GM21360 (cell line): ENCODE measurements around the gene SFXN3.

Experiments
- ATAC-seq: cut with Tn5 transposase; IDR thresholded peaks from one replicate; pipeline ENCODE4 v1.9.1; 2021; ENCODE audit warnings: mild to moderate bottlenecking, moderate library complexity; ENCODE audit not compliant: unreplicated experiment

The SFXN3 gene, protein sequence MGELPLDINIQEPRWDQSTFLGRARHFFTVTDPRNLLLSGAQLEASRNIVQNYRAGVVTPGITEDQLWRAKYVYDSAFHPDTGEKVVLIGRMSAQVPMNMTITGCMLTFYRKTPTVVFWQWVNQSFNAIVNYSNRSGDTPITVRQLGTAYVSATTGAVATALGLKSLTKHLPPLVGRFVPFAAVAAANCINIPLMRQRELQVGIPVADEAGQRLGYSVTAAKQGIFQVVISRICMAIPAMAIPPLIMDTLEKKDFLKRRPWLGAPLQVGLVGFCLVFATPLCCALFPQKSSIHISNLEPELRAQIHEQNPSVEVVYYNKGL

DNA sequence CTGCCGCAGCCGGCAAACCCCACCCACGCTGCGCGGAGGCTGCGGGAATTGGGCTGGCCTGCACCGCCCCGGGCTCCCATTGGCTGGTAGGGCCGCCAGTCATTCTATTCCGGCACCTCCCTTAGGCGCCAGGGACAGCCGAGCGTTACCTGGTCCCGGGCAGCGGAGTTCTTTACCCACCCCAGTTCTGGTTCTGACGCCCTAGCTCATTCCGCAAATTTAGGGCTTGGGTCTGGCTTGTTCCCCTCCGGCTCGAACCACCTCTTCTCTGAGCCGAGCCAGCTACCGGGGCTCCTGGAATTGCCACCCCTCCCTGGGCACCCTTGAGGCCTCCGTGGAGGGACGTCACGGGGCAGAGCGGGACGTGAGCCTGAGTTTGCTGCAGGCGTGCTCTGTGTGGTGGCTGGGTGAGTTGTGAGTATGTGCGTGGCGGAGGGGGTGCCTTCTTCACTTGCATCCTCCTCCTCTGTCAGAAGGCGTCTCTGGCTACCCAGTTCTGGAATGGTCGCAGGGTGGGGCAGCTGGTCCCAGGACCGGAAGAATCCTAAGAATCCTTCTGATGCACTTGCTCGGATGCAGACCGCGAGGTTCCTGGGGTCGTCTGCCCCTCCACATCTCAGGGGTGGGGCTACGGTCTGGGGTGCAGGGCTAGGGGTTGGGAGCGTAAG lies at the start of gene SFXN3, which contains the start of gene PDZD7:
TSS of gene SFXN3 (plus strand) at position 107 of the 668 bp plus-strand sequence. CDS start 3,461 bp downstream, outside the sequence.
TSS of gene PDZD7 (minus strand) at position 2 of the 668 bp plus-strand sequence. CDS start 910 bp downstream, outside the sequence.
- peak; percentile 79 for ATAC-seq

DNA sequence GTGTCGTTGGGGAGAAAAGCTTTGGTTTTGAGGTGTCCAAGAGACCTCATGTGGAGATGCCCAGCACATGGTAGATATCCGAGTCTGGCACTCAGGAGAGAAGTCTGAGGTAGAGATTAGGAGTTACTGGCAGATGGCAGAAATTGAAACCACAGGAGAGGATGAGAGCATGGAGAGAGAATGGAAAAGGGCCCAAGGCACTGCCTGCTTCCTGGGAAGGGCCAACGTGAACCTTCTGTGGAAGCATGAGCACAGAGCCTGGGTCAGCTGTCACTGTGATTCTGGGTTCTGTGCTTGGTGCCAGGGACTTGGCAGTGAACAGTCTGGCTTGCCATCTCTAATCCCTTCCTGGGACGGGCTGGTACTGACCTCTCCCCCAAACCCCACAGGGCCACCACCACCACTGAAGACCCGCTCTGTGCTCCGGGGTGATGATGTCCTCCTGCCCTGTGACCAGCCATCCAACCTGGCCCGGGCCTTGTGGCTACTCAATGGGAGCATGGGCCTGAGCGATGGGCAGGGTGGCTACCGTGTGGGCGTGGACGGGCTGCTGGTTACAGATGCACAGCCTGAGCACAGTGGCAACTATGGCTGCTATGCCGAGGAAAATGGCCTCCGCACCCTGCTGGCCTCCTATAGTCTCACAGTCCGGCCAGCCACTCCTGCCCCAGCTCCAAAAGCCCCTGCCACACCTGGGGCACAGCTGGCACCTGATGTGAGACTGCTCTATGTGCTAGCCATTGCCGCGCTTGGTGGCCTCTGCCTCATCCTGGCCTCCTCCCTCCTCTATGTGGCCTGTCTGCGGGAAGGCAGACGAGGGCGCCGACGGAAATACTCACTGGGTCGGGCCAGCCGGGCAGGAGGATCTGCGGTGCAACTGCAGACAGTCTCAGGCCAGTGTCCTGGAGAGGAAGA lies 47.9 kb upstream of the SFXN3 start:
- no peak for ATAC-seq

DNA sequence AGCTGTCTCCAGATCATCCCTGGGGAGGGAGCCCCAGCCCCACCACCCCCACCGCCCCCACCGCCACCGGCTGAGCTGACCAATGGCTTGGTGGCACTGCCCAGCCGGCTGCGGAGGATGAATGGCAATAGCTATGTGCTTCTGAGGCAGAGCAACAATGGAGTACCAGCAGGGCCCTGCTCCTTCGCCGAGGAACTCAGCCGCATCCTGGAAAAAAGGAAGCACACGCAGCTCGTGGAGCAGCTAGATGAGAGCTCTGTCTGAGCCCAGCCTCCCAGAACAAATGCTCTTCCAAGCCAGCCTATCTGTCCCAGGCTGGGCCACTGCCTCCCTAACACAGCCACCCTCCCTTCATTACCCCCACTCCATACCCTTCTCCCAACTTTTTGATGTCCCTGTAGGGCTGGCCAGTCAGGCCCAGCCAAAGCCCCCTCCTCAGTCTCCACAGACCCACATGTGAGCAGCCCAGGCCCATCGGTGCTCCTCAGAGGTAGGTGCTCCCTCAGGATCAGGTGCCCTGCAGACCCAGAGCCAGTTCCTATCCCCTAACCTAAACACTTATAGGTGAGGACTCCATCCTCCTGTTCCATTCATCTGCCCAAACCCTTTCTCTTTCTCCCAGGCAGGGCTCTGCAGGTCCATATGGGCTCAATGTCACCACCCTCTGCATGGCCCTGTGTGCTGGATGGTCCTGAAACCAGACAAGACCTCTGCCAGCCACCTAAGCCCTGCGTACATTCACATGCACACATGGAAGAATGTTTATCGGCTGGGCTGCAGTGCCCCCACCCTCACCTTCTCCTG lies 47.0 kb upstream of the SFXN3 start:
- ATAC-seq, result no peak

DNA sequence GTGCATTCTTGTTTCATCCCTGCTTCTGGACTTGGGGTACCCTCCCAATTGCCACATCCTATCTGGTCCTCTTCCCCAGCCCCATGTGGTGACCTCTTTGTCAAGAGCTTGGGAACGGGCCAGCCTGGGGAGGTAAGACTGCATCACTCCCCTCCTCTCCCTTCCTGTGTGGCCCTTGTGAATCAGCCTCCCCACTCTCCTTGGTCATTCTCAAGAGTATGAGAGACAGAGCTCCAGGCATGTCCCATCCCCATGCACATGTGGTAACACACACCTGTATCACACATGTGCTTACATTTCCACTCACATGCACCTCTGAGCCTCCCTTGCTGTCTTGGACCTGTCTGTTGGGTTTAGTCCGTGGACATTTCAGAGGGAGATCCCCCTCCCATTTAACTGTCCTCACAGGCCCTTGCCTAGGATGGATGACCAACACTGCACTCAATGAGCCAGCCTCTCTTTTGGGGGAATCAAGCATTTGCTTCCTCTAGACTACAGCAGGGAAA lies 46.3 kb upstream of the SFXN3 start:
- ATAC-seq, result no peak

DNA sequence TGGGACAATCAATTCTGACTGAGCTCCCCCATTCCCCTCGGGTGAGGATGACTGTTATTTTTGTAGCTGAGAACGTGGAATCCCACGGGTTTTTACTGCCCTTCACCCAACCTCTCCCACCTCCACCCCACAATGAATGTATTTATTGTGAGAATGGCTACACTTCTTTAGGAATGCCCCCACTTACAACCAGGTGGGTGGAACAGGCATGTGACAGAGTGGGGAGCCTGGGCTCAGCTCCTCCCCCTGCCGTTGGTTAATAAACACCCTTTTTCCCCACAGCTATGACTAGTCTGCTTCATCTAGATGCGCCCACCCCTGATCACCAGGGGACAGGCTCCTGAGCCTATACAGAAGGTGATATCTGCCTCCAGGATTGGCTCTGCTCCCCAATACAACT lies 45.7 kb upstream of the SFXN3 start:
- no peak for ATAC-seq

DNA sequence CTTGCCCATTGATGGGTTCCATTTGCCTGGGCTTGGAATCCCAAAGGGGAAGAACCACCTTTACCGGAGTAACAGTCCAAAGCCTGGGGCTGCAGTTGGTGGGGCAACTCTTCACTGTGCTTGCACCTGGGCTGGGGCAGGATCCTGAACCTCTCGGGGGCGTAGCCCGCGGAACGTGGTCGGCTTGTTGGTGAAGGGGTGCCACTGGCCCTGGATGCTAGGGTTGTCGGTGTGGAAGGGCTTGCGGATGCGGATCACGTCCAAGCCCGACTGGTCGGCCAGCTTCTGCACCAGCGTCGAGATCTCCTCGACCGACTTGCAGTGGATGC lies 44.4 kb upstream of the SFXN3 start:
- ATAC-seq, result no peak

DNA sequence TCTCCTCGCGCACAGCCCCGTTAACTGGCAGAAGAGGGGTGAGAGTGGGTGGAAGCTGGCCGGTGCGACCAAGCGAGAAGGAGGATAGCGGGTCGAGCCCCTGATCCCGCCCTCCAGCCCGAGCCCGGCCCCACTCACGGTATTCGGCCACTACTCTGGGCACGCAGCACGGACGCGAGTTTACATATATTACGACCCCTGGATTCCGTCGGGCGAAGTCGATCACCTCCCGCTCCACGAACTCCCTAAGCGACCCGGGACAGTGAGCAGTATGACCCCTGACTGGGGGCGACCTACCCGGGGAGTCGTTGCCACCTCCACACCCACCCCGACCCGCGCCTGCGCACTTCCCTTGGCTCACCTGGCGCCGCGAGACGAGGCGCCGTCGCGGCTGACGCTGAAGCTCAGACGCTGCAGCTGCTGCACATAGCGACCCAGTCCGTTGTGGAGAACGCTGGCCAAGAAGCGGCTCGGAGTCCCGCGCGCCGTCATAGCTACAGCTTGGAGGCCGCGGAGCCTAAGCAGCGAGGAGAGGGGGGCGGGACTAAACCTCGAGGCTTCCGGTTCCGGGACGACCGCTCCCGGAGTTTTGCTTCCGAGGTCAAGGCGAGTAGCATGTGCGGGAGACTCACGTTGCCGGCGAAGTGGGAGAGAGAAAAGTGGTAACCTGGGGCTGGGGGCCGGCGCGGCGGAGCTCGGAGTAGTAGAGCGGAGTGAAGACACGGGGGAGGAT lies 43.9 kb upstream of the SFXN3 start, which contains the start of the genes MRPL43 and TWNK:
TSS of gene MRPL43 (minus strand) at position 546 of the 733 bp plus-strand sequence. CDS start at position 492, 54 bp downstream.
TSS of gene TWNK (plus strand) at position 592 of the 733 bp plus-strand sequence. CDS start 668 bp downstream, outside the sequence.
- ATAC-seq, result peak; percentile 57

DNA sequence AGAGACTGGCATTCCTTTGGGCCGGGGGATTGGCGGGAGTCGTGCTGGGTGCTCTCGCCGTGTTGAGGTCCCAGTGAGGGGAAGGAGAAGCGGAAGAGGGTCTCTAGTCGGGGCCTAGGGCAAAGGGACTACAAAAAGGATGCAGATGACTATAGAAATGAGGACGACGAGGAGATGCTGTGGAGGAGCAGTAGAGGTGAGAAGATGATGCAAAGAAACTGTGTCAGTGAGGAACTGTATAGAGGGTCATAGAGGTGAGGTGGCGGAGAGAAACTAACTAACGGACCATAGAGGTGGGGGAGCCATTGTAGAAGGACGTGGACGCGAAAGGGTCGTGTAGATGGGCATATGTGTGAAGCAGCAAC lies 43.4 kb upstream of the SFXN3 start:
- ATAC-seq, result no peak

DNA sequence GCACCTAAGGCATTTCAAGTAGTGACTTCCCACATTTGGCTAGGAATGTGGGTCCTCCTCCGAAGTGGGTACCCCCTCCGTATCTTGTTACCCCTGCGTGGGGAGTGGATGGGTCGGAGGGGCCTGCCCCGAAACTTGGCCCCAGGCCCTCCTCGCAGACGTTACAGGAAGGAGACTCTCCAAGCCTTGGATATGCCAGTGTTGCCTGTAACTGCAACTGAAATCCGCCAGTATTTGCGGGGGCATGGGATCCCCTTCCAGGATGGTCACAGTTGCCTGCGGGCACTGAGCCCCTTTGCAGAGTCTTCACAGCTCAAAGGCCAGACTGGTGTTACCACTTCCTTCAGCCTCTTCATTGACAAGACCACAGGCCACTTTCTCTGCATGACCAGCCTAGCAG lies 42.9 kb upstream of the SFXN3 start:
- no peak for ATAC-seq

DNA sequence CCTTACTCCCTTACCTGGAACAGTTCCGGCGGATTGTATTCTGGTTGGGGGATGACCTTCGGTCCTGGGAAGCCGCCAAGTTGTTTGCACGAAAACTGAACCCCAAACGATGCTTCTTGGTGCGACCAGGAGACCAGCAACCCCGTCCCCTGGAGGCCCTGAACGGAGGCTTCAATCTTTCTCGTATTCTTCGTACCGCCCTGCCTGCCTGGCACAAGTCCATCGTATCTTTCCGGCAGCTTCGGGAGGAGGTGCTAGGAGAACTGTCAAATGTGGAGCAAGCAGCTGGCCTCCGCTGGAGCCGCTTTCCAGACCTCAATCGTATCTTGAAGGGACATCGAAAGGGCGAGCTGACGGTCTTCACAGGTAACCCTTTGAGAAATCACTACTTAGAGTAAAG lies 41.9 kb upstream of the SFXN3 start:
- no peak for ATAC-seq

DNA sequence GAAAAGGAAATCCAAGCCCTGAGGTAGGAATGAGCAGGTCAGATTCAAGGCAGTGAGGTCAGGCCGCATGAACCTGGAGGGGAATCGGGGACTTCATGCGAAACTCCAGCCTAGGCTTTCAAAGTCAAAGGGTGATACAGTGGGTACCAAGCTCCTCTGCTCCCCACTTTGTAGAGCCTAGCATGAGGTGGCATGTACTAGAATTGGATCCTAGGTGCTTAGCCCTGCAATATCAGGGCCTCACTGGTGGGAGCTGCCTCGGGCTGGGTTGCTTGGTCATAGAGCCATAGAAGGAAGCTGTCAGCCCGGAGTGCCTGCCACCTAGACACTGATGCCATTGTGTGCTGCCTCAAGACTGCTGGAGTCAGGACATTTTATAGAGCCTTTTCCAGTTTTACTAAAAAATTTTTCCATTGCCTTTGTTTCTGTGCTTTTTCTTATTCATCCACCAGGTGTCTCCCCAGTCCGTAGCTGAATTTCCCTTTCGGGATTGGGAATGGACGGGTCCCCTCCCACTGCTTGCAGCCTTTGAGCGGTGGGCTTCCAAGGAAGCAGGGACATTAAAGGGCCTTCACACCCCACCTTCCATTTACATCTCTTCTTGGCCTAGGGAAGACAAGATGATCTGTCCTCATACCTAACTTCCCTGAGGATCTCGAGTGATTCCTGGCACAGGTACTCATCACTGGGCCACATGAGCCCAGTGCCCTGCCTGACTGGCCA lies 36.9 kb upstream of the SFXN3 start:
- ATAC-seq, result no peak

DNA sequence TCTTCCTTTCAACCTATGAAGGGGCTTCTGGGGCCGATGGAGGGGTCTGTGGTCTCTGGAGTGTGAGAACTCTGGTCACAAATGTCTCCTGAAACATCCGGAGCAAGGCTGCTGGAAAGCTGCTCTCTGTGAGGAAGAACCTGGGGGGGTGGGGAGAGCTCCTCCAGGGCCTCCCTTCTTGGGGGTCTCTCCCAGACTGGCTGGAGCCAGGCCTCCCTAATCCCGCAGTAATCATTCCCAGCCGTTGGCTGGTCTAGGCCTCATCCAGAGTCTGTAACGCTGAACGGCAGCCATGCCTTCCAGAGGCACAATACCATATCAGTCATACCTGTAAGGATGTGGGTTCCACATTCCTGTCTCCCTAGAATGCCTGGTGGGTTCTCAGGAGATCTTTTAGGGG lies 35.9 kb upstream of the SFXN3 start:
- ATAC-seq, result no peak

DNA sequence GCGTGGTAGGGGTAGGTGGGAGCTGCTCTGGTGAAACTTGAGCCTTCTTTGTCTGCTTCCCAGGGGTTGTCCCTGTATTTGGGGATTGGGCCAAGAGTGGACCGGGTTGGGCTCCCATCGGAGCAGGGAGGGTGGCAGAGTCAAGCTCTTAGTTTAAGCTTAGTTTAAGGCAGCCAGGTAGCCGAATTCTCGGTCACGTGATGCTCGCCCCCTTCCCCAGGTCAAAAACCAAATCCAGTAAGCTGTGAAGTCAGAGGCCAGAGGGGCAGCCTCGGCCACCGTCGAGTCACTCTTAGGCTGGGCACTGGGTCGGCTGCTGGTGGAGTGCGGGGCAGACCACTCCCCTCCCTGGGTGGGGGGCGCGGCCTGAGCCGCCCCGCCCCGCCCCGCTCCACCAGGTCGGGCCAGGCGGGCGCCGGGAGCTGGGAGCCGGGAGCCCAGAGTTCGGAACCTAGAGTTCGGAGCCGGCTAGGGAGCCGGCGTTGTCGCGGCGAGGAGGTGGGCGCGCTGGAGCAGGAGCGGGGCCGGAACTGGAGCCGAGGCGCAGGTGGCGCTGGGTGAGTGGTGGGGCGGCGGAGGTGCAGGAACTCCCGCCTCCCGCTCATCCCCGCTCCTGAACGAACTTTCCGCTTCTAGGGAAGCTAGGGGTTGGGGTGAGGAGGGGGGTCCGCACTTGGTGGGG lies 34.2 kb upstream of the SFXN3 start:
- ATAC-seq, result no peak

DNA sequence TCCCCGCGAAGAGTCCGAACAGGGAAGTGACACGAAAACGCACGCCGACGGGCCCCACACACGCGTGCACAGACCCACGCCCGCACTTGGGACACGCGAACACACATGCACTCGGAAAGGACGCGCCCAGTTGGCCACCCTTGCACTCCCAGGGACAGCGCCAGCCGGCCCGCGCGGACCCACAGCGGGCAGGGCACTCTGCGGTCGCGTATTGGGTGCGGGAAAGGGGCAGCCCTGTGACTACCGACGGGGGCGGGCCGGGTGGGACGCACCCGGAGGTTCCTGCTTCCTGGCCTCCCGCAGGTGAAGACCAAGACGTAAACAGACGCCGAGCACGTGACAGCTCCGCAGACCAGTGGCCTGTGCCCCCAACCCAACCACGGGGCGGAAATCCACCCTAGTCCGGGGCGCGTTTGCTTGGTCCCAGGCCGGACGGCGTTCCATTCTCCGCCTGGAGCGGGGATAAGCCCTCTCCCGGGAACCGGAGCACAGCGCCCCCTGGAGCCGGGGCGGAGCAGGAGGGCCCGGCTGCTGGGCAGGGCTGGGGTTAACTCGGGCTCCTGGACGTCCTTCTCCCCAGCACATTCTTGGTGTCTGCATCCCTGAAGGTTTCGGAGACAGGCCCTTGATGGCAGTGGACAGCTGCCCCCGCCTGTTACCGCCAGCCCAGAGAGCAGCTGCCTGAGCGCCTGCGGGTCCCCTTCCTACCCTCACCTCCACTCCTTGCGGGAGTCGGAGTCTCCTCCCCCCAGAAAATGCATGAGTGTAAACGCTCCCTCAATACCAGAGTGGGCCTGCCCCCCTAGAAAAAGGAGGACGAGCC lies 33.5 kb upstream of the SFXN3 start:
- peak; percentile 36 for ATAC-seq

DNA sequence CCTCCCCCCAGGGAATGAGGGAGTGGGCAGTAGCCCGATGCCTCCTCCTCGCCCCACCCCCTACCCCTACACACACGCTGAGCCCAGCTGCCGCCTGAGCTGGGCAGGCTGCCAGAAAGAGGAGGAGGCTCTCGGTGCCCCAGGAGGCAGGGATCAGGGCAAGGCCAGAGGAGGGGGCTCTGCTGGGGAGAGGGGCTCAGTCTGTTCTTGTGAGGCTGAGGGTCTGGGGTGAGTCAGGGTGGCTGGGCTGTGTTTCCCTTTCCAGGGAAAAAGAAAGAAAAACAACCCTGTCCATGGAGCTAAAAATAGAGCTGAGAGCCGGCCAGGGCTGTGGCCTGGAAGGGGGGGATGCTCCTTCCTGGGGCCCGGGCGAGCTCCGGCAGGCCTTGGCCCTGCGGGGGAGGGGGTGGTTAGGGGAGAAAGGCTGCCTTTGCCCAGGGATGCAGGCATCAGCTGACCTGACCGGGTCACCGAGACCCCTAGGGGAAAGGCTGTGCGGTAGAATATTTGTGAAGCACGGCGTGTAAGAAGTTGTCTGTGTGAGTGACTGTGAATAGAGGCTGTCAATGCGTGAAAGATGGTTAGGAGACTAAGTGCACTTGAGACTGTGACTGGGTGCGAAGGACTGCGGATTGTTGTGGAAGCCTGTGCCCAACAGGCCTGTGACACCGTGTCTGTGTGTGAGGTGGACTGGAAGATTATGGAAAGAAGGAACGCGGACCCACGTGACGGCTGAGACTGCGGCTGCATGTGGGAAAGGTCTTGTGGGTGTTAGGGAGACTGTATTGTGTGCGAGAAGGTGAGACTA lies 32.6 kb upstream of the SFXN3 start:
- peak; percentile 19 for ATAC-seq

DNA sequence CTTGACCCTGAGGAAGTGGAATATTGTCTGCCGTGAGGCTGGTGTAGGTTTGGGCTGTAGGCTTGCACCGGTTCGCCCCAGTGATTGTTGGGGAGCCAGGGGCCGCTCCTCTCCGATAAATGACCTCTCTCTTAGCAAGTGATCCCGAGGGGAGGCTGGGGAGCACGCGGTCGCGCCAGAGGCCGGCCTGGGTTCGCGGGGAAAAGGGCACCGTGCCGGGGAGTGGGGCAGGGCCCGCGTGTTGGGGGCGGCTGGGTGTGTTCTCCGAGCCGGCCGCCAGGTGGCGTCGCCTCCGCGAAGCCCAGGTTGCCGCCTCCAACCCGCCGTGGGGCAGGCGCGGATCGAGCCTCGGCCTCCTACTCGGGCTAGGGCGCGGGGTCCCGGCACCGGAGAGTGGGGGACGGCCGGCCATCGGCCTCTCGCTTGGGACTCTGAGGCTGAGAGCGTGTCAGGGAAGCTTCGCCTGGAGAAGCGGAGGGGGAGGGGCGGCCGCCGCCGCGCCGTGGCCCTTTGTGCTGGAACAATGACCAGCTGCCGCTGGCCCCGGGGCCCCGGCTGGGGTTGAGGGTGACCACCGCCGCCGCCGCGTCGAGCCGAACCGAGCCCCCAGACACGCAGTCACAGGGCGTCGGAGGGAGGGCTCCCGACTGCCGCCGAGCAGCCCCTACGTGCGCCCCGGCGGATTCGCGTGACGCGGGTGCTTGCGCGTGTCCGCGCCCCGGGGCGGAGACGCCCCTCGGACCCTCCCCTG lies 31.9 kb upstream of the SFXN3 start:
- no peak for ATAC-seq
